GM19035 (cell line): ENCODE data around the gene TULP4.
A peak's percentile ranks its signal among the peaks of the same experiment; 100 is the strongest.
"Not testable (repeated sequence)": the region's sequence is repeated elsewhere in the genome, so short reads cannot be mapped to it uniquely, and the experiment has no call there.

ENCODE experiments used
- ATAC-seq: cut with Tn5 transposase; IDR thresholded peaks from one replicate; pipeline ENCODE4 v1.9.1; 2021; ENCODE audit not compliant: unreplicated experiment

TULP4 gene

DNA sequence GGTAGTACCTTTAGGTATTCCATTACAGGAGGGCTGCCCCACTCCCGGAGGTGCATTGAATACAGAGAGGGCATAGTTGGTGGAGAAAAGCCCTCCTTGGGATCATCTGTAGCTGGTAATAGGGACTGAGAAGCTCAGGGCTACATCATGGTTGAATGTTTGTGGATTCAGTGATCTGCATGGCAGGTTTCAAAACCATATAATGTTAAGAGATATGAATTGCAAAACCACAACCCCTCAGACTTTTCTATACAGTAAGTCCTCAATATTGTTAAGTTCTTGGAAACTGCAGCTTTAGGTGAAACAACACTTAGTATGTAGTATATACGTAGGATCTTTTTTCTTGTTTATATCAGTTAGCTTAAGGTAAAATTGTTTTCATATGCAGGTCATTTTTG, 11.3 kb downstream of the TULP4 start:
- ATAC-seq, result peak; percentile 33

DNA sequence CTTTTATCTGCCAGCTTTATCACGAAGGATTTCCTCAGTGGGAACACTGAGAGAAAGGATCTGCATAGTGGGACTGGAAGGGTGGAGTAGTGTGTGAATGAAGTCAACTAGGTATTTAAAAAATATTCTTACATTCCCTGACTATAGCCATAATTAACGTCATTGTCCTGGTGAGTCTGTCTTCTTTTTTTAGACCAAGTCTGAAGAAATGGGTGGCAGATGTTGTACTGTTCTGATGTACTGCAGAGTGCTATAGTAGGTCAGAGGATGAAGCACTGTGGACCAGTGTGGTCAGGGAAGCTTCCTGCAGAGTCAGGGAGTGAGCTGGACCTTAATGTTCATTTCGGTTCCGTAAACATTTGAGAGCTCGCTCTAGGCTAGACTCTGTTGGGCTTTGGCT, 11.9 kb downstream of the TULP4 start:
- no peak for ATAC-seq

DNA sequence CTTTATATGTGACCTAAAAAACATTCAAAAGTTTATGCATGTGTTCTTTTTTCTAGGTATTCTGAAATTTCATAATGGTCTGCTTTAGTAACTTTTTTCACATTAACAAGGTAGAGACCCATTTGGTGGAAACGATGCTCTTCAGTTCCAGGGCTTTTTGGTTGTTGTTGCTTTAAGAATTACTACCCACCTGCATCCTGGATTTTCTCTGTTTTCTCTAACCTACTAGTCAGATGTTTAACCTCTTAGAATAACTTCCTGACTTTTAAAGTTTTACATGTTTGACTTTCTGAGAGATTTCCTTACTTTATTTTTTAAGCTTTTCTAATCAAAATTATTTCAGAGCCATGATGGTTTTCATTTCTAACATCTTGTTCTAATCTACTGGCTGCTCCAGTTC, 14.9 kb downstream of the TULP4 start:
- no peak for ATAC-seq

DNA sequence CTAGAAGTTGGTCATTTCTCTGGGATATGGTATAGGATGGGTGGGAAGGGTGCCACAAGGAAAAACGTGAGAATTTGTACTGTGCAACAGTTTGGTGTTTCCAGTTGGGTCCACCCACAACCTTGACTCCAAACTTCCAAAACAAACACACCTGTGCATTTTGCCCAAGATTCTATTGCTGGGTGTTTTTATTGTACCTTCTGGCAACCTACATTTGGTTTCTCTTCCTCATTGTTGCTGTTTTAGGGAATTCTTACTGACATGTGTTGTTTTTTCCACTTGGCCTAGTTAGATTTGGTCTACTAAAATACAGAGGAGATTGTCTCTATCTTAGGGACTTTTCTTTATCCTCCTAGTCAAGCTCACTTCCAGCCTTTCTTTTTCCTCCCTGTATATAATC, 16.7 kb downstream of the TULP4 start:
- ATAC-seq, result no peak

DNA sequence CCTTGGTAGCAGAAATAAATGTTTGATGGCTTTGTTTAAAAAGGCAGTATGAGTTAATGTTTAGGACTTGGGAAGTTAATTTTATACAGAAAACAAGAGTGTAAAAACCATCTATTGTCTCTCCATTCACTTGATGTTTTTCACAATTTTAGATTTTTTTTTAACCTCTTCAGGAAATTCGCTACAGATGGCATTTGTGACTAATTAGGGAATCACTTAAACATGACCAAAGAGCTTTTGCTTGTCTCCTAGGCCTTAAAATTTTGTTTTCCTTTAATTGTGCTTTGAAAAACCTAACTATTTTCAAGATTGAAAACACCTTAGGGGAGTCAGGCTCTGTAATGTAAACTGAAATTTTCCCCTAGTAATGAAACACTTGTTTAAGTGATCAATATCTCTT, 17.3 kb downstream of the TULP4 start:
- no peak for ATAC-seq

DNA sequence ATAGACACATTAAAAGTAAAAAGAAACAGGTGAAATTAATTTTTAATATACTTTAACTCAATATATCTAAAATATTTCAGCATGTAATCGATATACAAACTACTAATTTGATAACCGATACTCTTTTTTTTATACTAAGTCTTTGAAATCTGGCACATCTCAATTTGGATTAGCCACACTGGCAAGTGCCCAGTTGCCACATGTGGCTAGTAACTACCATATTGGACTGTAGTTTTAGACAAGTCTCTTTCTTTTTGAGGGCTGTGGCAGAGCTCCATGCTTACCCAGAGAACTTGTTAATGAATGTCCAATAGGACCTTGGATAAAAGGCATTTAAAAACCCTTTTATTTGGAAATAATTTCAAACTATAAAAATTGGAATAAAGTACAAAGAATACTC, 17.8 kb downstream of the TULP4 start:
- ATAC-seq, result no peak

DNA sequence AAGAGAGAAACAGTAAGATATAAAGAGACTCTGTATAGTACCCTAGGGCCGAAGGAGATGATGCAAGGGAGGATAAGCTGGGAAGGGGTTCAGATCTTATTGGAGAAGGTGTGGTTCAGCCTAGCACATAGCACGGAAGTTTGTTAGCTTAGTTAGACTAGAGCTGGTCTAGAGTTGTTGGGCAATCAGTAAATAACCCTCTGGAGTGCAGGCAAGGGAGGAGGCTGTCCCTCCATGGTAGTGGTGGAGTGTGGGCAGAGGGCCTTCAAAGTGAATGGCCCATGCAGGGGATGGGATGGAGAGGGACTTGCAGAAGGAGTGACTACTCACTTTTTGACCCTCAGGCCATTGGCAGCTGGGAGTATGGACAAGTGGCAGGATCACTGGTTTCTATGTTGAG, 20.0 kb downstream of the TULP4 start:
- ATAC-seq, result no peak

DNA sequence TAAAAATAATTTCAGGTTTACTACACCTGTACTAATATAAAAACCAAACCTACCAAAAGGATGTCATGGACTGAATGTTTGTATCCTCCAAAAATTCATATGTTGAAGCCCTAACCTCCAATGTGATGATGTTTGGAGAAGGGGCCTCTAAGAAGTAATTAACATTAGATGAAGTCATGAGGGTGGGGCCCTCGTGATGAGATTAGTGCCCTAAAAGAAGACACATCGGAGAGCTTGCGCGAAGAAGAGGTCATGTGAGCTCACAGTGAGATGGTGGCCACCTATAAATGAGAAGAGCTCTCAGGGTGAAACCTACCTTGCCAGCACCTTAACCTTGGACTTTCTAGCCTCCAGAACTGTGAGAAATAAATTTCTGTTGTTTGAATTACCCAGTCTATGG, 20.8 kb downstream of the TULP4 start:
- no peak for ATAC-seq

DNA sequence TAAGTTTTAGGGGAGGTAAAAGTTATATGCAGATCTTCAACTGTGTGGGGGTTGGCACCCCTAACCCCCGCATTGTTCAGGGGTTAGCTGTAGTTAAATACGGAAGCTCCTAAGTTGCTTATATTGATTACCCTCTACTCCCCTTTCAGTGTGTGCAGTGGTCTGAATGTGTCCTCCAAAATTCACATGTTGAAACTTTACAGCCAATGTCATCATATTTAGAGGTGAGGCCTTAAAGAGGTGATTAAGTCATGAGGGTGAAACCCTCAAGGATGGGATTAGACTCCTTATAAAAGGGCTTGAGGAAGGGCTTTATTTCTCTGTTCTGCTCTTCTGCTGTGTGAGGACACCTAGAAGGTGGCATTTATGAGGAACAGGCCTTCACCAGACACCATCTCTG, 22.3 kb downstream of the TULP4 start:
- no peak for ATAC-seq

DNA sequence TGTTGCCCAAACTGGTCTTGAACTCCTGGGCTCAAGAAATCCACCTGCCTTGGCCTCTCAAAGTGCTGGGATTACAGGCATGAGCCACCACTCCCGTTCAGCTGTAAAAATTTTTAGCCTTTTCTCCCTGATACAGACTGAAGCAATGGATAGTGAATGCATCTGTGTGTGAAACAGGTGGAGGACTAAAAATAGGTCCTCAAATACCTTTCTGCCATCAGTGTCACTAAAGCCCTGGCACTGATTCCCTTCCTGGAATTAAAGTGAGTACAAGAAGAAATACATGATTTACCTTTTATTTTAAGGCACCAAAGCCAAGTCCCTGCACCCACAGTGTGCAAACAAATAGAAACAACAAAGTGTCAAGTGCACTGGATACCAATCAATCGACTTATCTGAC, 25.1 kb downstream of the TULP4 start:
- ATAC-seq, result no peak

DNA sequence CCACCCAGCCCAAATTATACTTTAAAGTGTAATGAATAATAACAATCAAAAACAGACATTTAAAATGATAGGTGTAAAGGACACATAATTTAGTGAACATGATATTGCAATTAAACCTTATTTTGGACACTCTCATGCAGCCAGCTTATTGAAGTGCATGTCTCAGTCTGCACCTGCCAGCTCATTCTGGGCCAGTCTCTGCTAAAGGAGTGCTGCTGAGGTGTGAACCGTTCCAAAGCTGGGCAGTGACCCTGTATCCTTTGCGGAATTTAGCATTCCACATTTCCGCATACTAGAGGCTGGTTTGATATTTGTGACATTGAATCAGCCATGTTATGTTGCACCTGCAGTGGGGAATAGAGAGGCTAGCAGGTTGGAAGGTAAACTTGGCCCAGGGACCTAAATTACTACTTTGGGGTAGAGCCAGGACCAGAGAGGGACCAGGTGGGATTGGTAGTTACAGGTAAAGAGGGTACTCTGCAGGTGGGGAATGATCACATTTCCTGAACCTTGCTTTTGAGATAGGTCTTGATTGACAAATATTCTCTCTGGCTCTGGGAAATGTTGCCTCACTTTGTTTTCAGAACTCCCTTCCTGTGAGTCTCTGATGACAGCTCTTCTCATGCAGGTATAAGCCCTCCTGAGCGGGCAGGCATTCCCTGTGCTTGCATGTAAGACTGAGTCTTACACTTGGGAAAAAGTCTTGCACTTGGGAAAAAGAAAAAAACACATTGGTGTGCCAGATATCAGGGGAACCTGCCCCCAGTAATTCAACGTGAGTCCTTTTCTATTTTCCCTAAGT, 26.2 kb downstream of the TULP4 start:
- no peak for ATAC-seq

DNA sequence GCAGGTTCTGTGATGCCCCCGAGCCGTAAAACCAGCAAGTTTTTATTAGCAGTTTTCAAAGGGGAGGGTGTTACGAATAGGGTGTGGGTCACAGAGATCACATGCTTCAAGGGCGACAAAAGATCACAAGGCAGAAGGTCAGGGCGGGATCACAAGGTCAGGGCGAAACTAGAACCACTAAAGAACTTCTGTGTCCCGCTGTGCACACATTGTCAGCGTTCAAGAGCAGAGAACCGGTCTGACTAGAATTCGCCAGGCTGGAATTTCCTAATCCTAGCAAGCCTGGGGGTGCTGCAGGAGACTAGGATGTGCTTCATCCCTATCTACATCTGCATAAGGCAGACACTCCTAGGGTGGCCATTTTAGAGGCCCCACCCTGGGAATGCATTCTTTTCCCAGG, 26.9 kb downstream of the TULP4 start:
- ATAC-seq, result not testable (repeated sequence)

DNA sequence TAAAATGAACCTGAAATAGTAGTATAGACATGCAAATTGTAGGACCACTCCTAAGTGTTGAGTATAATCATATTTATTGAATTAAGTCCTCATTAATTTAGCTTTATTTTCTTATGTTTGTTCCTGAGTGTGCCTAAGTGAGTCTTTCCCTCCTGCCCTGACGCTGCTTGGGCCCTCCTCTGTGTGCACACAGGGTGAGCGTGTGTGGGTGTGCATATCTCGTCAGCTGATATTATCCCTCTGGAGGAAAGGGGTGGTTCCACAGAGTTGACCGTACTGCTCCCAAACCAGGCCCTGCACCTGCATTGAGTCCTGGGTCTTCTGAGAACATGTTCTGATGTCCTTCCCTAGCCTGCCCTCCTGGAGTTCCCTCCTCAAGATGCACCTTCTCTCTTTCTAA, 28.0 kb downstream of the TULP4 start:
- ATAC-seq, result no peak

DNA sequence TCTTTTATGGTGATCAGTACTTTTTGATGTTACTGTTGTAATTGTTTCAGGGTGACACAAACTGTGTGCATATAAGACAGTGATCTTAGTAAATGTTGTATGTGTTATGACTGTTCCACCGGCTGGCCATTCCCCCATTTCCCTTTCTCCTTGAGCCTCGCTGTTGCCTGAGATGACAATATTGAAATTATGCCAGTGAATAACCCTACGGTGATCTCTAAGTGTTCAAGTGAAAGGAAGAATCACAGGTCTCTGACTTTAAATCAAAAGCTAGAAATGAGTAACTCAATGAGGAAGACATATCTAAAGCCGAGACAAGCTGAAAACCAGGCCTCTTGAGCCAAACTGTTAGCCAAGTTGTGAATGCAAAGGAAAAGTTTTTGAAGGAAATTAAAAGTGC, 32.3 kb downstream of the TULP4 start:
- no peak for ATAC-seq

DNA sequence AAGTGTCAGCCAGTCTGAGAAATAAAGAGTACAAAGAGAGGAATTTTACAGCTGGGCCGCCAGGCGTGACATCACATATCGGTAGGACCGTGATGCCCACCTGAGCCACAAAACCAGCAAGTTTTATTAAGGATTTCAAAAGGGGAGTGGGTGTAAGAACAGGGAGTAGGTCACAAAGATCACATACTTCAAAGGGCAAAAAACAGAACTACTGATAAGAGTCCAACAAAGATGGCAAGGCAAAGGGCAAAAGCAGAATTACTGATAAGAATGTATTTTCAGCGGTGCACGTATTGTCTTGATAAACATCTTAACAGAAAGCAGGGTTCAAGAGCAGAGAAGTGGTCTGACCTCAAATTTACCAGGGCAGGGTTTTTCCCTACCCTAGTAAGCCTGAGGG, 33.2 kb downstream of the TULP4 start:
- ATAC-seq, result not testable (repeated sequence)

DNA sequence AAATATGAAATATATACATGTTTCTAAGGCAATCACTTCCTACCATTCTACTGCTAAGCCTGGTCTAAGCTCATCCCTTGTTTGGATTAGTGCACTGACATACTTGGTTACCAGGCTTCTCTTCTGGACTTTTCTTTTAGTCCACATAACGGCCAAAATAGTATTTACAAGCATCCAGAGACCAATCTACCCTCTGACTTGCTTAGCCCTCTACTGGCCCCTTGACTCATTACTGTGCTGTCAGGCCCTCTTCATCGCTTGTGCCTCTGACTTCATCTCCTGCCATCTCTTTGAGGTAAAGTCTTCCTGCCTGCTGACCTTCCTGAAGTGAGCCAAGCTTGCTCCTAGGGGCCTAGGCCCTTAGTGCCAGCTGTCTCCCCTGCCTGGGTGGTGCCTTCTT, 35.1 kb downstream of the TULP4 start:
- no peak for ATAC-seq

DNA sequence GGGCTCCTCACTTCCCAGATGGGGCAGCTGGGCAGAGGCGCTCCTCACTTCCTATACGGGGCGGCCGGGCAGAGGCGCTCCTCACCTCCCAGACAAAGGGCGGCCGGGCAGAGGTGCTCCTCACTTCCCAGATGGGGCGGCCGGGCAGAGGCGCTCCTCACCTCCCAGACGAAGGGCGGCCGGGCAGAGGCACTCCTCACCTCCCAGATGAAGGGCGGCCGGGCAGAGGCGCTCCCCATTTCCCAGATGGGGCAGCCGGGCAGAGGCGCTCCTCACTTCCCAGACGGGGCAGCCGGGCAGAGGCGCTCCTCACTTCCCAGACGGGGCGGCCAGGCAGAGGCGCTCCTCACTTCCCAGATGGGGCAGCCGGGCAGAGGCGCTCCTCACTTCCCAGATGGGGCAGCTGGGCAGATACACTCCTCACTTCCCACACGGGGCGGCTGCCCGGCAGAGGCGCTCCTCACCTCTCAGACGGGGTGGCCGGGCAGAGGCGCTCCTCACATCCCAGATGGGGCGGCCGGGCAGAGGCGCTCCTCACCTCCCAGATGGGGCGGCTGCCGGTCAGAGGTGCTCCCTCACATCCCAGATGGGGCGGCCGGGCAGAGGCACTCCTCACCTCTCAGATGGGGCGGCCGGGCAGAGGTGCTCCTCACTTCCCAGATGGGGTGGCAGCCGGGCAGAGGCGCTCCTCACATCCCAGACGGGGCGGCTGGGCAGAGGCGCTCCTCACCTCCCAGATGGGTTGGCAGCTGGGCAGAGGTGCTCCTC, 36.7 kb downstream of the TULP4 start:
- not testable (repeated sequence) for ATAC-seq

DNA sequence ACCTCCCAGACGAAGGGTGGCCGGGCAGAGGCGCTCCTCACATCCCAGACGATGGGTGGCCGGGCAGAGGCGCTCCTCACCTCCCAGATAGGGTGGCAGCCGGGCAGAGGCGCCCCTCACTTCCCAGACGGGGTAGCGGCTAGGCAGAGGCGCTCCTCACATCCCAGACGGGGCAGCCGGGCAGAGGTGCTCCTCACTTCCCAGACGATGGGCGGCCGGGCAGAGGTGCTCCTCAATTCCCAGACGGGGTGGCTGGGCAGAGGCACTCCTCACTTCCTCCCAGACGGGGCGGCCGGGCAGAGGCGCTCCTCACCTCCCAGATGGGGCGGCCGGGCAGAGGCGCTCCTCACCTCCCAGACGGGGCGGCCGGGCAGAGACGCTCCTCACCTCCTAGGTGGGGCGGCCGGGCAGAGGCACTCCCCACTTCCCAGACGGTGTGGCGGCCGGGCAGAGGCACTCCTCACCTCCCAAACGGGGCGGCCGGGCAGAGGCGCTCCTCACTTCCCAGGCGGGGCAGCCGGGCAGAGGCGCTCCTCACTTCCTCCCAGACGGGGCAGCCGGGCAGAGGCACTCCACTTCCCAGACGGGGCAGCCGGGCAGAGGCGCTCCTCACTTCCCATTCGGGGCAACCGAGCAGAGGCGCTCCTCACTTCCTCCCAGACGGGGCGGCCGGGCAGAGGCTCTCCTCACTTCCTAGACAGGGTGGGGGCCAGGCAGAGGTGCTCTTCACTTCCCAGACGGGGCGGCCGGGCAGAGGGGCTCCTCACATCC, 37.4 kb downstream of the TULP4 start:
- ATAC-seq, result not testable (repeated sequence)

DNA sequence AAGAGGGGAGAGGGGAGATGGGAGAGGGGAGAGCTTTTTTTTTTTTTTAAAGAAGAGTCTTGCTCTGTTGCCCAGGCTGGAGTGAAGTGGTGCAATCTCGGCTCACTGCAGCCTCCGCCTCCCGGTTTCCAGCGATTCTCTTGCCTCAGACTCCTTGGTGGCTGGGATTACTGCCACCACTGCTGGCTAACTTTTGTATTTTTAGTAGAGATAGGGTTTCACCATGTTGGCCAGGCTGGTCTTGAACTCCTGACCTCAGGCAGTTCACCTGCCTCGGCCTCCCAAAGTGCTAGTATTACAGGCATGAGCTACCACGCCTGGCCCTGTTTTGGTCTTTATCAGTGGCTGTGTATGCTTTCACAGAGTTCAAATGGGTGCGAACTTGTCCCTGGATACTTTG, 38.5 kb downstream of the TULP4 start:
- ATAC-seq, result not testable (repeated sequence)

DNA sequence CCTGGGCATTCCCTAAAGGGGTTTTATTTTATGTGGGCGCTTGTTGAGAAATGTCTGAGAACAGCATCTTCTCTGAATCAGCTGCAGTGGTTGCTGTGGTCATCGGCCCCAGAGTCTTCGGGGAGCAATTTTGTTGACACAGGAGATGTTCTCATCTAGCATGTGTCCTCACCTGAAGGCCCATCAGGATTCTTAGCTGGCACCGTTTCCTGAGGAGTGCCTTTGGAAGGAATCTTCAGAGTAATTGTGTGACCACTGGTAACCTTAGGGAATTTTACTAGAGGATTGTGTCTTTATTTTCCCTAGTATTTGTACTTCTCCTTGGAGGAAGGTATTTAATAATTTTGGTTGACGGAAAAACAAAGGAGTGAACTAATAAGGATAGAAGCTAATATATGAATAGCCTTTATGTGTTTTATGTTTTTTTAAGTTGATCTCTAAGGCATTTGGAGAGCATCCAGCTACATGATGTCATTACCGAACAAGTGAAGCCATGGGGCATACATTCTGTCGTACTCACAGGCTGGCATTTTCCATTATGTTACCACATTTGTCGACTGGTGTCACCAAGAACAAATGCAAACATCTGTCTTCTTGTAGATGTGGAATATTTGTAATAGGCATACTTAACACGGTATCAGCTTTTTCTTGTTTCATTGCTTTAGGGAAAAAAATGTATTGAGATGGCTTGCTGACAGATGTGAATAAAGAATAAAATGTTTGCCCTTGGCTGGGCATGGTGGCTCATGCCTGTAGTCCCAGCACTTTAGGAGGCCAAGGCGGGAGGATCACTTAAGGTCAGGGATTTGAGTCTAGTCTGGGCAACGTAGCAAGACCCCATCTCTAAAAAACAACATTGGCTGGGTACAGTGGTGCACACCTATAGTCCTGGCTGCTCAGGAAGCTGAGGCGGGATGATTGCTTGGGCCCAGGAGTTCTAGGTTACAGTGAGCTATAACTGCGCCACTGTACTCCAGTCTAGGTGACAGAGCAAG, 41.9 kb downstream of the TULP4 start:
- no peak for ATAC-seq
